NCI-H2196 treated with DMSO at 0.1 percent for 48 hours (cell line): ENCODE measurements around the gene ERBB4.

Source experiments
- DNase-seq: peaks from one replicate; lab custom pipeline; 2025; ENCODE audit not compliant: unreplicated experiment; lab: John Stamatoyannopoulos, UW

The ERBB4 gene

DNA sequence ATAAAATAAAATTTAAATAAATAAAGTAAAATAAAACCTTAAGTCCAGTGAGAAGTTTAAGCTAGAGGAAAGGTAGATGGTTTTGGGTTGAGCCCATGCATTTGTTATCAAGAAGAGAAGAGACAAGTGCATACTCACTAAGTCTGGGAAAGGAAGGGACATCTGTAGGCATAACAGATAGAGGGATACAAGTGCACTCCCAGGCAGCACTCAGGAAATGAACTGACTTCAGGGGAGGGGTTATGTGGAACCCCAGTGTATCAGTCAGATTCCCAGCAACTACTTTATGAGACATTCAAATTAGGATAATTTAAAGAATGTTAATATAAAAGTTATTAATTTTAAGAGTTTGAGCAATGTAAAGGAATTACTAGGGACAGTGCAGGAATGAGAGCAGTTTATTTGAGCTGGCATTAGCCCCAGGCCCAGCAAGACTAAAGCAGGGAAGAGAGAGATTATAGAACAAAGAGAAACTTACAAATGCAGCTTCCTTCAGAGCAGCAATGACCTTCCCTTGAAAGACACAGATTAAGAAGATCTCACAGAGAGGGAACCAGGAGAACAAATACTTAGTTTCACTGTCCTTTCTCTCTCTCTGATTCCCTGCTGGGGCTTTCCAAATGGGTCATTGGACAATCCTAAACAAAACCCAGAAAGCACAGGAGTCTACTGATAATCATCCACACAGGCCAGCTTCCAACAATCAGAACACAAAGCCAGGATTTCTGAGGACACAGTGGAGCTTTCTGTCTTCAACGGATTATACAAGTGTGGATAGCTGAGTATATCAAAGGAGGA is 109.7 kb downstream of the ERBB4 start:
- DNase-seq, result no peak

DNA sequence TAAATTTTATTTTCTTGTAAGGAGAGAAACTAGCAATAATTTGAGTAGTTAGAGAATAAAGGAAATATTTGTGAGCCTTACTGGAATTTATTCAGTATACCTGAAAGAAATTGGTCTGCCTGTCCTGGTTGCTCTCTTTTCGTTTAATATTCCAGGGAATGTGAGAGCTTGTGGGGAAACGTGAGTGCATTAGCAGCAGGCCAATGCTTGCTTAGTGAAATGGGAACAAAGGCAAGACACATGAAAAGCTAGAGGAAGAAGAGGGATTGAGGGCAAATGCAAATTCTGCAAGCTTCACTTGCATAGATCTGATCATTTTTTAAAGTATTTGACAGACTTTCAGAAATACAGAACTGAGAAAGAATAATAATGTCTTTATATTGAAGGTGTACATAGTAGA is 111.0 kb downstream of the ERBB4 start:
- no peak for DNase-seq

DNA sequence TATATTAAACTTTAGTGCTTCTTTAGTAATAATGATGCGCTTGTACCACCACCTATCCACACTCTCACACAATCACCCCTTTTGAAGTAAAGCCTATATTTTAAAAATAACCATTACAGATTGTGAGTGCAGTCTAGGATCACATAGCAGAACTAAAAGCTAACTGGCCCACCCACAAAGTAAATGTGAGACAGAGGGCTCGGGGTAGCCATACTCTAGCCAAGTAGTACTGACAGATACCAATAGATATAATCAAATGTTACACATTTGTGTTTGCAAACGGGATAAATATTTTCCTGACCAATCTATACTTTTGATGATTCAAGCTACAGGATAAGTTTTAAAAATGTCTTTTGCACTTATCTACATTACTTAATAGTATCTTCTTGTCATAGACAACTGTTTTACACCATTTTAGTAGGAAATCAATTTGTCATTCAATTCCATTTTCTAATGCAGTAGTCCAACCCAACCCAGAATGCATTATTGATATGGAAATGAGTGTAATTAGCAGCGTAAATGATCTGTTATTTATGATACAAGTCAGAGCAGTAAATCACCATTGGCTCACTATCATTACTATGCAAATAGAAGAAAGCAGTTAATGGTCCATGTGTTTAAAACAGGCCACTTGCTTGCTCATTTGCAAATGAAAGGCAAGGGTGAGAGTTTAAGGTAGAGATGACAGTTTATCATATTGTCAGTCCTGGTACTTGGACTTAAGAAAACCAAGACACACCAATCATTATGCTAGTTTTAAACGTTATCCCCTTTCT is 111.8 kb downstream of the ERBB4 start:
- no peak for DNase-seq

DNA sequence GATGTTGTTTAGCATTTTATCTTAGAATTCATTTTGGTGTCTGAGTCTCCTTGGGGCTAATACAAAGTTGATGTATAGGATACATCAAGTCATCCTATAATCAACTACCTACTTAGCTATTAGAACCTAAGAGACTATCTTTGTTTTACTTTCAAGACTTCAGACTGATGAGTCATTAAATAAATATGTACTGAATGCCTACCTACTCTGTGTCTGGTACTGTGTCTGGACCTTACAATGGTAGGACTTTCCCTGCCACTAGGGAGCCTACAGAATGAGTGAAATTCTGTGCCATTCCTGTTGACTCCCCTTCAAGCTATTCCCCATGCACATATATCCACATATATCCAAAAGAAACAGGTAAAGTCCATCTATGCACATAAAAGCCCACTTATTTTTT is 114.5 kb downstream of the ERBB4 start:
- DNase-seq, result no peak

DNA sequence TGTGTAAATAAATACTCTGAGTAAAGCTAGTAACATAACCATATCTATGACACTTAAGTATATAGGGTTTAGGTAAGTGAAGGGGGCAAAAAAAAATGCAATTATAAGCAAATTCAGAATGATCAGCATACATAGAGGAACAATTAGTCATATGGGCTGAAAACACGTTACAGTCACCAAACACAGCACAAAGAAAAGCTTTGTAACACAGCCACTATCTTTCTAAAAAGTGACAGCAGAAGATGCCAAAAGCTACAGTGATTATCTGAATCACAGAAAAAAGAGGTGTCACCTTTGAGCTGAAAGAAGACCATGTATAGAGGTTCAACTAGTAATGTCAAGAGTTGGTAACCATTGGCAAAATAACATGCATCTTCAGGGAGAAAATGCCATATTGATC is 115.5 kb downstream of the ERBB4 start:
- DNase-seq, result no peak

DNA sequence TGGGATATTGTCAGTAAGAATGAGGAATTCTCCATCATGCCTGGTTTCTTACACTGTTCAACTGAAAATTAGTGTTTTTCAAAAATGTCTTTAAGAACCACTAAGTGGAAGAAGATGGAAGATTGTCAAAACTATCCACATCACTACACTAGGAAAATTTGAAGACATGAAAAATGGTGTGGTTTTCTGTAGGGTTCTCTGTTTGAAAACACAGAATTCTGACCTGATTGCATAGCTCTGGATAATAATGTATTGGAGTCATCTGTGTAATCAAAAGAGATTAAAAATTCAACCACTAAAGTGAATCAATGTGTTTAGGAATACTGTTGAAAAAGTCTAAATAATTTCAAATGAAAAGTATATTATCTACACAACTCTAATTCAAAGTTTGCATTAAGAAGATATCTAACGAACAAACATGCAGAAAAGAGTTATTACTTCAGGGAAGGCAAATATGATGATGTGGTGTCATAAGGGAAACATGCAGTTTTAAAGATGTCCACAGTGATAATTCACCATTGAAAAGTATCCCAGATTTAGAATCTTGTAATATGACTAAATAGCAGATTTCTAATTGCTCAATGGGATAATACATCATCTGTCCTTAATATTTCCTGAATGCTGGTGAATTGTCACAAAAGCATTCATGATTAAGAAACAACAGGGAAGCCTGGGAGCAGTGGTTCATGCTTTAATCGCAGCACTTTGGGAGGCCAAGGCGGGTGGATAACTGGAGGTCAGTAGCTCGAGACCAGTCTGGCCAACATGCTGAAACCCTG is 116.9 kb downstream of the ERBB4 start:
- no peak for DNase-seq

DNA sequence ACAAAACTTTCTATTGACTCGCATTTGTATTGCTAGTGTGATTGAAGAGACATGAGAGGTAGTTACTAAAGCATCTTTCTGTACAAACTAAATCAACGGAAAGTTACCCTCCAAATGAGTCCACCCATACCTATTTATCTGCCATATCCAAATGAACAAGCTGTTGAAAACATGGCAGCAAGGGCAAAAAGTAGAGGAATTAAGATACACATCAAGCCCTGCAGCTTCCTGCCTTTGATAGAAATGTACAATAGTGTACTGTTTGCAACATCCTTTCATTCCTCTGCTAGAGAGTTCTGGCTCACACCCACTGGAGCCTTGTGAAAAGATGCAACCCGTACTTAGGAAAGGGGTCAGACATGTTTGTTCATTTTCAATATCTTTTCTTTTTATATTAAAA is 122.5 kb downstream of the ERBB4 start:
- no peak for DNase-seq

DNA sequence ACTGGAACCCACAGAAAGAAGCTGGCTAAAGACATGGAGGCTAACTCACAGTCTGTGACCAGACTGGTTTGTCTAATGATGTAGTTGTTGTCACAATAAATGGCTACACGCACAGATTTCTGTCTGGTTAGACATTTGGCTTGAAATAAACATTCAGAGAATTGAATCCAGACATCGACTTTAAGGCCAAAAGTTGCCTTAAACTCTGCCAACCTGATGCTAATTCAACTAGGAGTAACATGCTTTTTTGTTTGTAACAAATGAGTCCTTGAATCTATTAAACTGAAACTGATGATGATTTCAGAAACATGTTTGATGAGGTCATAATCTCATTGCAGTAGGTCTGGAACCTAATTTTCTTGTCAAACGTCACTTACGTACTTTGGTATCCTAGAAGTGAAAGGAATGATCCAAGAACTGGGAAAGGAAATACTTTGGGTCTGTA is 123.8 kb downstream of the ERBB4 start:
- DNase-seq, result no peak

DNA sequence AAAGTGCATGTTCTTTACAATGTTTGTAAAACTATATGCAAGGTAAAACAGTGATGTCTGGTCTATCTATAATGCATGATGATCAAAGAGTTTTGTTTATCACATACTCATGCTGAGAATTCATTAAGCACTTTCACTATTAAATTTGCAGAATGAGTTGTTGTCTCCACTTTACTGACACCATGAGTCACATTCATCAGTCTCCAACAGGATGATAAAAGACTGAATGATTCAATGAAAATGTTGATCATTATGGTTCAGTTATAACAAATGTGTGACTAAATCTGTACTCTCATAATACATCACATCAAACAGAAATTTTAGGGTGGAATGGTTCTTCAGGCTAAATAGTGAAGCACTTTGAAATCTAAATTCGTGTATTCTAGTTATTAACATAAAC is 129.0 kb downstream of the ERBB4 start:
- no peak for DNase-seq

DNA sequence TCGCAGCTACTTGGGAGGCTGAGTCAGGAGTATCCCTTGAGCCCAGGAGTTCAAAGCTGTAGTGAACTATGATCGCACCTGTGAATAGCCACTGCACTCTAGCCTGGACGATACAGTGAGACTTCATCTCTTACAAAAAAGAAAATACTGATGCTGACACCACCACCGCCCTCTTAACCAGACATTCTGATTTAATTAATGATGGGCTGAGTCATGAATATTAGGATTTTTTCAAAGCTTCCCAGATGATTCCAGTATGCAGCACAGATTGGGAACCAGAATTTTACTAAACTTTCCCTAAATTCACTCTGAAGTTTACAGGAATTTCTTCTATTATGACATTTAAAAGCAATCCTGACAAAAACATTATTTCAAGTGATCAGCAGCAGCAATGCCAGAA is 130.1 kb downstream of the ERBB4 start:
- no peak for DNase-seq

DNA sequence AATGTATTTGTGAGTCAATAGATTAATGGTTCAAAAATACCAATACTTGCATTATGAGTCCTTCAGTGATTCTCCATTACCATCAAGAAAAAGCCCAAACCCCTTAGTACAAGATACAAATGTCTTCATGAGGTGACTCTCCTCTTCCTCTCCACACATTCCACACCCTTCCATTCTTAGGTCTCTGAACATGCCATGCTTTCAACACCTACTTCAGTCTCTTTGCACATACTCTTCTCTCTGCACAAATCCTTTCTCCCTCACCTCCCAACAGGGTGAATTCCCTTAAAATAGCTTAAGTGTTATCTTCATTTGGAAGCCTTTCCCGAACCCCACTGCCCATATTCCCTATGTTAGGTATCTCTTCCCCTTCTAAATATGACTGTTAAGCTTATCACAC is 131.9 kb downstream of the ERBB4 start:
- DNase-seq, result no peak

DNA sequence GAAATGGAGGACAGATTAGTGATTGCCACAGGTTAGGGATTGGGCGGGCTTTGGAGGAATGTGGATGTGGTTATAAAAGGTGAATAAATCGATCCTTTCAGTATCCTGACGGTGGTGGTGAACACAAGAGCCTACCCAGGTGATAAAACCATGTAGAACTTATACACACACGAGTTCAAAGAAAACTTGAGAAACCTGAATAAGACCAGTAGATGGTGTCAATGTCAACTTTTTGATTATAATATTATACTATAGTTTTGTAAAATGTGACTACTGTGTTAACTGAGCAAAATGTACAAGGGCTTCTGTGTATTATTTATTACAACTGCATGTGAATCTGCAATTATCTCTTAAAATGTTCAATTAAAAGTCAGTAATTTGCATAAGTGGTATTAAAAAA is 136.3 kb downstream of the ERBB4 start:
- DNase-seq, result no peak

DNA sequence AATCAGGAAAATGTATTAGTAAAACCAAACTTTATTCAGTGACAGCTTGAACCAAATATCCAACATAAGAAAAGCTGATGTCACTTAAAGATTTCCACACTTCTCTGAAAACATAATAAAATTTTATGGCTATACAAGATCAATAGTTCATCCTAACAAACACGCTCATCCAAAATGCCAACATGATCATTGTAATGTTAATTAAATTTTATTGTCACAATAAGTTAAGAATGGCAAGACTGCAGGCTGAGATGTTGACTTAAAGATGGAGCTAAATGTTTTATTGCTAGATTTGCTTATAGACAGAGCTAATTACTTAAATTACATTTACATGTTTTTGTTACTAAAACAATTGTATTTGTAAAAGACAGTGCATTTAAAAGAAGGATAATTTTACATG is 140.3 kb downstream of the ERBB4 start:
- DNase-seq, result no peak

DNA sequence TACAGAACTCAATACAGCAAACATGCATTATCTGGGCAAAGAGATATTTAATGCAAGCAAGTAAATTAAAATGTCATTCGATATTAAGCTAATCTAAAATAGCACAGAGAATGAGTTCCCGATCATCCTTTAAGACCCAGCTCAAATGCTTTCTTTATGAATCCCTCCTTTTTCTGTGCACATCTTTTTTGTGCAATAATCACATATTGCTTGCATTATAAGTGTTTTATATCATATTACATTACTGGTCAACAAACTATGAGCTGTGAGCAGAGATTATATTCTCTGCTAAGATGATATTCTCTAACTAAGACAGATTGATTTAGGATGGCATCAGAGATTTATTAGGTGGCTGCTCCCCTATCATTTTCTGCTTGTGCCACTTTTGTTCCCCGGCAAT is 146.1 kb downstream of the ERBB4 start:
- DNase-seq, result no peak

DNA sequence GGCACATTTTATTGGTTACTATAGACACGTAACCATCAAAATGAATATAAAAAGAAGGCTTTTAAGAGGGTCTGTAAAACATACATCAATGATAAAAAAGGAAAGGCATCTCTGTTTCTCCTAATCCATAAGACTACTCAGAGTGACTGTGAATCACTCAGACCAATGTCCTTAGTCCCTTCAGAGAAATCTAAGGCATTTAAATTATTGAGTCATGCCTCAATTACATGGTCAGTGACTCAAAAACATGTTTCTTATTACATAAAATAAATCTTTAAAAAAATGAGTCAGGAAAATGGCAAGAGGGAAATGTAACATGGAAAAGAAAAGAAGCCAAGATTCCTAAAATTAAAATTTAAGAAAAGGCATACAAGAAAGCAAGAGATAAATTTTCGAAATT is 146.6 kb downstream of the ERBB4 start:
- no peak for DNase-seq

DNA sequence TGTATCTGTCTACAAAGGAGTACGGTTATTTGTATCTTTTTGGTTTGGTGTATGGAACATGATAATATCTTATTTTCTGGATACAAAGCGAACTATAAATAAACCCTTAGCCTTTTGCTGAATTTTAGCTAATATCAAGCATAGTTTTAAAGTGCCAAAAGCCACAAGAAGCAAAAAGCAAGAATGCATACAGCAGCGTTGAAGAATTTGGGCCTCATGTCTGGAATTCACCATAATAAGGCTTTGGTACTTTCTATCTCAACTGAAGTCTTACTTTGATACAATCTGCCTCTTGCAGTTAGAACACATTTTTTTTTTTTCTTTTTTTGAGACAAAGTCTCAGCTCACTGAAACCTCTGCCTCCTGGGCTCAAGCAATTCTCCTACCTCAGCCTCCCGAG is 151.5 kb downstream of the ERBB4 start:
- no peak for DNase-seq

DNA sequence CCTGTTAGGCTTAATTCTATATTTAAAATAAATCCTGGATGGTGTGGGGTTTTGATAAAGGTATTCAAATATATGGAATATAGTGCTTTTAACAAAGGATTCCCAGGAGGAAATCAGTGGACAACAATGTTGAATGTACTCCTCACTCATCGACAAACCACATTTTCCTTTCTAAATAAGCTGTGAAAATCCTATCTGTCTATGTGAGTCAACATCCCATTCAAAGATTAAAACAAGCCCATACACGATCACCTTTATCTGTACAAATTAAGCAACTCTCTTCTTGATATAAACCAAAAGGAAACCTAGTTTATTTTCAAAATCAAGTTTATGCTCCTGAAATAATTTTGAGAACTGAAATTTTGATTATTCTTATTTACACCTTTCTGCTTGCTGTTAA is 153.4 kb downstream of the ERBB4 start:
- DNase-seq, result no peak

DNA sequence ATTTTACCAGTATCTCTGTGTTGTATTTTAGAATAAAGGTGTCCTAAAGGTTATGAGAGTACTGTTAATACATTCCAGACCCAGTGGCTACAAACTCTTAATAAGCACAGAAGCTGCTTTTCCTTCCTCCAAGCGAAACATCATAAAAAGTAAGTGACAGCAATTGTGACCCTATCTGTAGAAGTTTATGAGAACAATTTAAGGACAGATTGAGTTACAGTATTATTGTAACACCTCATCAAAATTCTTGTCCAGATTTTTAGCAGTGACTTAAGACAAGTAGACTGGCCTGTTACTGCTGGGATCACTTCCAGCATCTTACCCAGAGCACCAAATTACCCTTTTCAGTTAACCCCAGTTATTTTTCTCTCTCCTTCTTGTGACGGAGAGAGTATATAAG is 154.6 kb downstream of the ERBB4 start:
- DNase-seq, result no peak

DNA sequence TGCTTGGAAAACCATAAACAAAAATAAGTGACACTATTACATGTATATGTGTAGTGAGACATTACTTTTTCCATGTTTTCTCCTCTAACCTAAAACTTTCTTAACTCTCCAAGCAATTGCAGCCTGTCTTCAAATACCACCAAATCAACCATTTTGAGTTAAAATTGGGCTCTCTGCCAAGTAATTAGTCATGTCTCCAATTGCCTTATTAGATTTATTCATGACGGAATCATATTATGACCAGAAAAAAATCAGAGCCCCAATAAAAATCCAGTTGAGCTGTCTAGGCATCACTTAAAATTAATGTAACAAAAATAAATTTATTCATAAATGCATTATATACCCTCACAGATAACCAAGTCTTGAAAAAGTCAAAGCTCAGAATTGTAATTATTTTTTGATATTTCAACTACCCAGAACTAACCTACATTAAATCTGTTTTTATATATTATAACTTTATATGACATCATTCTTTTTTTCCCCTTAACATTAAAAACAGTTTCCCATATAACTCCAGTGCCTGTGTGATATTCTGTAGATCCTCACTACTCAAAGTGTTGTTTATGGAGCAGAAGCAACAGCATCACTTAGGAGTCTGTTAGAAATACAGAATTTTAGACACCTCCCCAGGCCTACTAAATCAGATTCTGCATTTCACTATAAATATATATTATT is 157.0 kb downstream of the ERBB4 start:
- no peak for DNase-seq

DNA sequence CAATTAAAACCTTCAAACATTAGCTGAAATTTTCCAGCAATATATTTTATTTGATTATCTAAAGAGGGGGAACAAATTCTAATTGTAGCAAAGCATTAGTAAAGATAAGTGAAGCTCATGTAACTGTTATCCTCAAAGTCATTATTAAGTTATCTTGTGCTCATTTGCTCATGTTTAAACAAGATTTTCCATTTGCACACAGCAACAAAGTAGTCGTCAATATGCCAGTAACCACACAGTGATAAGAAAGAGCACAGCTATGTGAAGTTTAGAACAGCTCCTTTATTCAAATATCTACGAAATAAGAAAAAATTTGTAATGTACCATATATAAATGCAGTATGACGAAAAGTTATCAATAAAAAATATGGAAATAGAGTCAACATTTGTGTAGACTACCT is 159.5 kb downstream of the ERBB4 start:
- no peak for DNase-seq

DNA sequence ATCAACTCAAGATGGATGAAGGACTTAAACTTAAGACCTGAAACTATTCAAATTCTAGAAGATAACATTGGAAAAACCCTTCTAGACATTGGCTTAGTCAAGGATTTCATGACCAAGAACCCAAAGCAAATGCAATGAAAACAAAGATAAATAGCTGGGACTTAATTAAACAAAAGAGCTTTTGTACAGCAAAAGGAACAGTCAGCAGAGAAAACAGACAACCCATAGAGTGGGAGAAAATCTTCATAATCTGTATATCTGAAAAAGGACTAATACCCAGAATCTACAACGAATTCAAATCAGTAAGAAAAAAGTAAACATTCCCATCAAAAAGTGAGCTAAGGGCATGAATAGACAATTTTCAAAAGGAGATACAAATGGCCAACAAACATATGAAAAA is 171.2 kb downstream of the ERBB4 start:
- DNase-seq, result no peak
